Stimulated activated CD8-positive, alpha-beta memory T cell treated with anti-CD3 and anti-CD28 coated beads, Interleukin-7, amount 100 ng/mL, for 4 hours (primary cell): ENCODE results near the gene KCNQ1.

Source experiments
- DNase-seq, 2 donors: peaks; one replicate each; pipeline ENCODE4 v3.0.0-alpha.2; 2020; ENCODE audit warnings: low read depth in 2 of 2

Gene KCNQ1

DNA sequence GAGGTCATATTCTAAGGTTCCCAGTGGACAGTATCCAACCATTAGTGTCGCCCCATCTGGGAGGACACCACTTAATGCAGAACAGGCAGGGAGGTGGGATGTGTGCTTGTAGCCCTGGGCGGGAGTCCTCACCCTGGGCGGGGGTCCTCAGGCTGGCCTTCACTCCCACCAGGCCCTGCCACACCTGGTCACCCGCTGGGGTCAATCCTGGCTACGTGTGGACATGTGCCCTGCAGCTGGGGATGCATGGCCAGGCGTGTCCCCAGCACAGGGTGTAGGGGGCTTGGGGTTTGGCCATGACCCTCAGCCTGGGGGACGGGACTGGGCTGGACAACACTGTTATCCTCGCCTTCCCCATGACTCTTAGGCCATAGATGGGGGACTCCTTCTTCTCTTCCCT lies 19.3 kb upstream of the KCNQ1 start:
- DNase-seq: no peak

- DNase-seq: no peak
Observed at GRCh38 chr11:2426221-2426620, 18.6 kb upstream of the KCNQ1 start.

DNA sequence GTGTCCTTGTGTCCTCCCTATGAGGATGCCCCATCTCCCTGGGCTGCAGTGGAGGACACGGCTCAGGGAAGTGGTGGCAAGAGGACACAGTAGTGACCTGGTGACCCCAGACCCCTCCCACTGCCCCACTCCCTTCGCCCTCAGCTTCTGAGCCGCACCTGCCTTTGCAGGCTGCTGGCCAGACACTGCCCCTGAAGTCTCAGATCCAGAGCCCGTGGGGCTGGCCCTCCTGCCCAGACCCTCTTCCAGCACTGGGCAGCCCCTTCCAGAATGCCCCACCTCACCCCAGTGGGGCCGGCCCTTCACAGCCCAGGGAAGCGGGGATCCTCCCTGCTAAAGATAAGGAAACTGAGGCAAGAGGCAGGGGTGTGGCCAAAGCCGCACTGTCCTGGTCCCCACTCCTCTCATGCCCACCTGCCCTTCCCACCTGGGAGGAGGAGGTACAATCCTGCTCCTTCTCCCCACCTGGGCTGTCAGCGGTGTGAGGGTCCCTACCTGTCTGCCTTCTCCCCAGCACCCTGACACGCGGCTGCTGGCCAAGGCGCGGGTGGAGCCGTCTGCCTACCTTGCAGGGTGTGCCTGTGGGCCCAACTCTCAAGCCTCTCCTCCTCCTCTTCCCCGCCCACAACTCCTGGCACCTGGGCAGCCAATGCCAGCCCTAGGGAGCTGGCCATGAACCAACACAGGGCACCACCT lies 17.8 kb upstream of the KCNQ1 start:
- DNase-seq: no peak

DNA sequence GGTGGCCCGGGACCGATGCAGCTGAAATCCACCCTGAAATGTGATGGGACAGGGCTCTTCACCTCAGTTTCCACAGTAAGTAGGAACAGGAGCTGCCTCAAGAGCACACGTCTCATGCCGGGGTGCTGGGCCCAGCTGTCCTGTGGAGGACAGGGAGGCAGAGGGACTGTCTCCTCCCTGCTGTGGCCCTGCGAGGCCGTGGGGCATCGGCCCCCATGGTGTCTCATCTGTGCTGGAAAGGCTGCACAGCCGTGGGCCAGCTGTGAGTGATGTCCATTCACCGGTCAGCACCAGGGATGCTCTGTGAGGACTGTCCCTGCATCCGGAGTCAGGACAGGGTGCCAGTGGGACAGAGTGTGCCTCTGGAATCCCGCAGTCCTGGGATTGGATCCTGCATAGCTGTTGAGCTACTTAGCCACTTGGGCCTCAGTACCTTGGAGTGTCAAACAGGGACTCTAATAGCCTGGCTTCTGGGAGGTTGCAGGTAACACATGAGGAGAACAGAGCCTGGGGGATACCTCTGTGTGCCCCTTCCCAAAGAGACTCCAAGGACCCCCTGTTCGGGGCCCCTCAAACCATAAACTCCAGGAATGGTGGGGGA lies 17.0 kb upstream of the KCNQ1 start:
- no peak for DNase-seq

DNA sequence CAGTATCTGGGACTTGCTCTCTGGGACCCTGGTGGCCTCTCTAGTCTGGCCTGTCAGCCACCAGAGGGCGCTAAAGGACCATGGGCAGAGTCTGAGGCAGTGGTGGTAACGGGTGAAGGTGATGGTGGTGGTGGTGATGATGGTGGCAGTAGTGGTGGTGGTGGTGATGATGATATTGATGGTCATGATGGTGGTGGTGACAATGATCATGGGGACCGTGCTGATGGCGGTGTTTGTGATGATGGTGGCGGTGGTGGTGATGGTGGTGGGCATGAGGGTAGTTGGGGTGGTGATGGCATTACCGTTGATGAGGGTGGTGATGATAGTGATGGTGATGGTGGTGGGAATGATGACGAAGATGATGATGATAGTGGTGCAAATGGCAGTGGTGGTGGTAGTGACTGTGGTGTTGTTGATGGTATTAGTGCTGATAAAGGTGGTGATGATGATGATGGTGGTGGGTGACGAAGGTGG lies 16.4 kb upstream of the KCNQ1 start:
- DNase-seq: peak; percentile 61 to 77

GRCh38 chr11:2431395-2431794 lies 13.4 kb upstream of the KCNQ1 start:
- DNase-seq: no peak

GRCh38 chr11:2432171-2432621 lies 12.6 kb upstream of the KCNQ1 start:
- no peak for DNase-seq

DNA sequence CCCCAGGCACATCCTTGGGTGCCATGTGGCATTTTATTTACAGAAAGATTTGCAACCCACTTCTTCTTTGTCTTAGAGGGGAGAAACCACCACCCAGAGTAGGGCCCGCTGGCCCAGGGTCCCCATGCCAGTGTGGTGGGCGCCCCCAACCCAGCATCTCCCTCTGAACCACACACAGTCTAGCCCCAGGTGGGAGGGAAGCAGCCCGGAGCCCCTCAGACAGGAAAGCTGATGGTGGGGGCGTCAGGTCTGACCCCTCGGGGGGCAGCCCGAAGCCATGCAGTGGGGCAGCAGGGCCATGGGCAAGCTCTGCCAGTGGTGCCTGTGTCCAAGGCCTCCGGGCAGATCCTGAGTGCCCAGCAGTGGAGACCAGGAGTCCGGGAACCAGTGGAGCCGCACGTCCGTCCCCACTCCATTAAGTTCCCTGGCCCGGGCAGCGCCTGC lies 12.2 kb upstream of the KCNQ1 start:
- DNase-seq: no peak

- DNase-seq: no peak
Observed at GRCh38 chr11:2433106-2433925, 11.5 kb upstream of the KCNQ1 start.

GRCh38 chr11:2434008-2434407 lies 10.8 kb upstream of the KCNQ1 start:
- DNase-seq: no peak

DNA sequence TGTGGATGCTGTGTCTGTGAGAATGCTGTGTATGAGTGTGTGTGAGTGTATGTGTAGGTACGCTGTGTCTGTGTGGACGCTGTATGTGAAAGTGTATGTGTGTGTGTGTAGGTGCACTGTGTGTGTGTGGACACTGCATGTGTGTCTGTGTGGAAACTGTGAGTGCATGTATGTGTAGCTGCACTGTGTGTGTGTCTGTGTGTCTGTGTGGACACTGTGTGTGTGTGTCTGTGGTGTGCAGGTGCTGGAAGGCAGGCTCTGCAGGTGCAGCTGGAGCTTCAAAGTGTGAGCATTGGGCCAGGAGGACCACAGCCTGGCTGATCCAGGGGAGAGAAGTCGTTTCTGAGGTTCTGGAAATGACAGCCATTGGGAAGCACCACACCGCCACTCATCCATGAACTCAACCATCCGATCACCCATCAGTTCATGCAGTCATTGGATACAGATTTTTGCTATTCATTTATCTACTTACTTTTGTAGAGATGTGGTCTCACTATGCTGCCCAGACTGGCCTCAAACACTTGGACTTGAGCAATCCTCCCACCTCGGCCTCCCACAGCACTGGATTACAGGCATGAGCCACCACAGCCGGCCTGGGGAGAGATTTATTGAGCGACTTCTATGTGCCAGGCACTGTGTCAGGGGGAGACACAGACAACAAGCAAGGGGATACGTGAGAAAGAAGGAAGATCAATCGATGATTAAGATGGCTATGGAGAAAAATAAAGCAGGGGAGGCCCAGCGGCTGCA lies 10.1 kb upstream of the KCNQ1 start:
- no peak for DNase-seq

GRCh38 chr11:2435288-2436012 lies 9.4 kb upstream of the KCNQ1 start:
- DNase-seq: no peak

- no peak for DNase-seq
Observed at GRCh38 chr11:2436013-2436520, 8.7 kb upstream of the KCNQ1 start.

- no peak for DNase-seq
Observed at GRCh38 chr11:2436521-2437031, 8.2 kb upstream of the KCNQ1 start.

DNA sequence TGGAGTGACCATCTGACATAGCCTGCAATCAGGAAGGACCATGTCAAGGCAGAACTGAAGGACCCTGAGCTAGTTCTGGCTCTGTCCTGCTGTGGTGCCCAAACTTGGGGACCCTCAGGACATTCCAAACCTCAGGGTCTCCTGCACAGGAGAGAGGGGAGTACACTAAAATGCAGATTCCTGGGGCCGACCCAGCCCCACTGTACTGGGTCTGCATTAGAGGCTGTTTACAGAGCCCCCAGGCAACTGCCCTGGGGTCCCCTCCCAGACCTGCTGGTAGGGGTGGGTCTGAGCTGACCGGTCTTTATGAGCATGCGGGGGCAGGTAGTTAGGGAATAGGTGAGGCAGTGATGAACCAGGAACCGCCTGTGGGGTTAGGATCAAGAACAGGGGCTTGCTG lies 7.3 kb upstream of the KCNQ1 start:
- no peak for DNase-seq

DNA sequence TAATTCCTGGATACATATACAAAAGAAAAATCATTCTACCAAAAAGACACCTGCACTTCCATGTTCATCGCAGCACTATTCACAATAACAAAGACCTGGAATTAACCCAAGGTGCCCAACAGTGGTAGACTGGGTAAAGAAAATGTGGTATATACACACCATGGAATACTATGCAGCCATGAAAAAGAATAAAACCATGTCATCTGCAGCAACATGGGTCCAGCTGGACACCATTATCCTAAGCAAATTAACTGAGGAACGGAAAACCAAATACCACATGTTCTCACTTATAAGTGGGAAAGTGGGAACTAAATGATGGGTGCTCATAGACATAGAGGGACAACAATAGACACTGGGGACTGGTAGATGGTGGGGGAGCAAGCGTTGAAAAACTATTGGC lies 5.0 kb upstream of the KCNQ1 start:
- DNase-seq: no peak

GRCh38 chr11:2440646-2441045 lies 4.2 kb upstream of the KCNQ1 start:
- DNase-seq: no peak

GRCh38 chr11:2441171-2441570 lies 3.6 kb upstream of the KCNQ1 start:
- DNase-seq: no peak

DNA sequence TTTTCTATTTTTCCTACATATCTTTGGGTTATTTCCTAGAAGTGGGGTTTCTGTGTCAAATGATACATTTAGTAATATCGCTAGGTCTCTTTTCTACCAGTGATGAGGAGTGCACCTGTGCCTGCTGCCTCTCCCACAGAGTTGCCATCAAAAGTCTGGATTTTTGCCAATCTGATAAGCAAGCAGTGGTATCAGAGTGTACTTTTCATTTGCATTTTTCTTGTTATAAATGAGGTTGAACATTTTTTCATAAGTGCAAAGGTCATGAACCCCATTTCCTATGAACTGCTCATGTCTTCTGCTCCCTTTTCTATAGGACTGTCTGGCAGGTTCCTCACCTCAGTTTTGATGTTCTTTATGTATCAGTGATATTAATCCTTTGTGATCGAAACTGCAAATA lies 2.2 kb upstream of the KCNQ1 start:
- DNase-seq: no peak

GRCh38 chr11:2443406-2443805 lies 1.4 kb upstream of the KCNQ1 start:
- no peak for DNase-seq
